C4-2B (cell line): ENCODE results near the gene PTPRA.
"Not testable (repeated sequence)": the region's sequence is repeated elsewhere in the genome, so short reads cannot be mapped to it uniquely, and the experiment has no call there.

ENCODE experiments used
- ZFX ChIP-seq: fragments of 450-650 bp; IDR thresholded peaks from 2 replicates; pipeline ENCODE4 v1.6.1; 2017
- TF ChIP-seq, protein P1 (sequence below): fragments of 450-650 bp; conservative IDR thresholded peaks from 2 replicates; pipeline ENCODE4 v1.5.1; 2017; ENCODE audit warnings: mild to moderate bottlenecking

DNA sequence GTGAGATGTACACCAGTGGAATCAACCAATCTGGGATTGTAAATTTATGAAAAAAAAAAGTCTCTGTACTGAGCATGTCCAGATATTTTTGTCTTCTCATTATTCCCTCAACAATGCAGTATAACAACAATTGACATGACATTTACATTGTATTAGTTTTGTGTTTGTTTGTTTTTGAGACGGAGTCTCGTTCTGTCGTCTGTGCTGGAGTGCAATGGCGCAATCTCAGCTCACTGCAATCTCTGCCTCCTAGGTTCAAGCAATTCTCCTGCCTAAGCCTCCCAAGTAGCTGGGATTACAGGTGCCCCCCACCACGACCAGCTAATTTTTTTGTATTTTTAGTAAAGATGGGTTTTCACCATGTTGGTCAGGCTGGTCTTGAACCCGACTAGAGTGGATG is 202.0 kb downstream of the PTPRA start:
- TF ChIP-seq, protein P1, sequence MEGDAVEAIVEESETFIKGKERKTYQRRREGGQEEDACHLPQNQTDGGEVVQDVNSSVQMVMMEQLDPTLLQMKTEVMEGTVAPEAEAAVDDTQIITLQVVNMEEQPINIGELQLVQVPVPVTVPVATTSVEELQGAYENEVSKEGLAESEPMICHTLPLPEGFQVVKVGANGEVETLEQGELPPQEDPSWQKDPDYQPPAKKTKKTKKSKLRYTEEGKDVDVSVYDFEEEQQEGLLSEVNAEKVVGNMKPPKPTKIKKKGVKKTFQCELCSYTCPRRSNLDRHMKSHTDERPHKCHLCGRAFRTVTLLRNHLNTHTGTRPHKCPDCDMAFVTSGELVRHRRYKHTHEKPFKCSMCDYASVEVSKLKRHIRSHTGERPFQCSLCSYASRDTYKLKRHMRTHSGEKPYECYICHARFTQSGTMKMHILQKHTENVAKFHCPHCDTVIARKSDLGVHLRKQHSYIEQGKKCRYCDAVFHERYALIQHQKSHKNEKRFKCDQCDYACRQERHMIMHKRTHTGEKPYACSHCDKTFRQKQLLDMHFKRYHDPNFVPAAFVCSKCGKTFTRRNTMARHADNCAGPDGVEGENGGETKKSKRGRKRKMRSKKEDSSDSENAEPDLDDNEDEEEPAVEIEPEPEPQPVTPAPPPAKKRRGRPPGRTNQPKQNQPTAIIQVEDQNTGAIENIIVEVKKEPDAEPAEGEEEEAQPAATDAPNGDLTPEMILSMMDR, result not testable (repeated sequence)
- not testable (repeated sequence) for TF ChIP-seq ZFX
